Epithelial cell of prostate (primary cell): ENCODE data around the gene NHS.
A peak's percentile ranks its signal among the peaks of the same experiment; 100 is the strongest.
"Not testable (repeated sequence)": the region's sequence is repeated elsewhere in the genome, so short reads cannot be mapped to it uniquely, and the experiment has no call there.

Experiments used
- DNase-seq: peaks from one replicate; pipeline ENCODE4 v3.0.0-alpha.2; 2011; ENCODE audit warnings: low read depth, low spot score
- H3K27ac ChIP-seq: fragments of 450-650 bp; 2 replicates; pipeline ENCODE4 v1.5.1; 2017; ENCODE audit warnings: mild to moderate bottlenecking

Gene NHS

GRCh38 chrX:17442898-17443297, 67.9 kb downstream of the NHS start:
- H3K27ac ChIP-seq: no peak overlapping the region
- DNase-seq: no peak

- DNase-seq: no peak
- no peak overlapping the region for H3K27ac ChIP-seq
Observed at GRCh38 chrX:17443556-17443955, 68.6 kb downstream of the NHS start.

GRCh38 chrX:17446269-17446668, 71.3 kb downstream of the NHS start:
- DNase-seq, H3K27ac ChIP-seq: not testable (repeated sequence)

- no peak overlapping the region for H3K27ac ChIP-seq
- DNase-seq: no peak
Observed at GRCh38 chrX:17448188-17448587, 73.2 kb downstream of the NHS start.

GRCh38 chrX:17449866-17450265, 74.9 kb downstream of the NHS start:
- no peak for DNase-seq
- no peak overlapping the region for H3K27ac ChIP-seq

GRCh38 chrX:17453788-17454187, 78.8 kb downstream of the NHS start:
- DNase-seq: no peak
- H3K27ac ChIP-seq: no peak overlapping the region

- no peak overlapping the region for H3K27ac ChIP-seq
- no peak for DNase-seq
Observed at GRCh38 chrX:17456526-17456925, 81.5 kb downstream of the NHS start.

- peak; percentile 6 for DNase-seq
- H3K27ac ChIP-seq: peak overlapping the region; percentile 17
Observed at GRCh38 chrX:17459008-17459611, 84.1 kb downstream of the NHS start.

GRCh38 chrX:17459661-17460060, 84.7 kb downstream of the NHS start:
- DNase-seq: peak; percentile 20
- H3K27ac ChIP-seq: peak overlapping the region; percentile 17

GRCh38 chrX:17462881-17463280, 87.9 kb downstream of the NHS start:
- DNase-seq: no peak
- H3K27ac ChIP-seq: no peak overlapping the region

- H3K27ac ChIP-seq: peak overlapping the region; percentile 12
- DNase-seq: peak; percentile 18
Observed at GRCh38 chrX:17464194-17464593, 89.2 kb downstream of the NHS start.

- H3K27ac ChIP-seq: no peak overlapping the region
- no peak for DNase-seq
Observed at GRCh38 chrX:17465201-17465600, 90.2 kb downstream of the NHS start.

- H3K27ac ChIP-seq: no peak overlapping the region
- DNase-seq: no peak
Observed at GRCh38 chrX:17465802-17466201, 90.8 kb downstream of the NHS start.

GRCh38 chrX:17470136-17470535, 95.1 kb downstream of the NHS start:
- no peak for DNase-seq
- H3K27ac ChIP-seq: no peak overlapping the region

- DNase-seq: no peak
Observed at GRCh38 chrX:17471121-17471520, 96.1 kb downstream of the NHS start.

GRCh38 chrX:17471861-17472260, 96.9 kb downstream of the NHS start:
- DNase-seq: no peak
- no peak overlapping the region for H3K27ac ChIP-seq

More at GRCh38 chrX:17471121-17471520, 96.1 kb downstream of the NHS start:
- H3K27ac ChIP-seq: no peak overlapping the region

- H3K27ac ChIP-seq: no peak overlapping the region
- no peak for DNase-seq
Observed at GRCh38 chrX:17472424-17472823, 97.4 kb downstream of the NHS start.

- DNase-seq: no peak
- H3K27ac ChIP-seq: no peak overlapping the region
Observed at GRCh38 chrX:17473021-17473420, 98.0 kb downstream of the NHS start.

GRCh38 chrX:17474892-17475291, 99.9 kb downstream of the NHS start:
- DNase-seq: no peak

GRCh38 chrX:17475449-17476217, 100.6 kb downstream of the NHS start:
- no peak for DNase-seq

More at GRCh38 chrX:17474892-17475291, 99.9 kb downstream of the NHS start:
- no peak overlapping the region for H3K27ac ChIP-seq

GRCh38 chrX:17476411-17476810, 101.4 kb downstream of the NHS start:
- H3K27ac ChIP-seq: no peak overlapping the region
- DNase-seq: no peak

More at GRCh38 chrX:17475449-17476217, 100.6 kb downstream of the NHS start:
- no peak overlapping the region for H3K27ac ChIP-seq

GRCh38 chrX:17481086-17481485, 106.1 kb downstream of the NHS start:
- no peak for DNase-seq
- H3K27ac ChIP-seq: no peak overlapping the region
